ENCODE measurements around the gene ZNF385C.

GRCh38 chr17:42107124-42107523 lies 8.9 kb upstream of the ZNF385C start:
- TF ChIP-seq, protein P1, sequence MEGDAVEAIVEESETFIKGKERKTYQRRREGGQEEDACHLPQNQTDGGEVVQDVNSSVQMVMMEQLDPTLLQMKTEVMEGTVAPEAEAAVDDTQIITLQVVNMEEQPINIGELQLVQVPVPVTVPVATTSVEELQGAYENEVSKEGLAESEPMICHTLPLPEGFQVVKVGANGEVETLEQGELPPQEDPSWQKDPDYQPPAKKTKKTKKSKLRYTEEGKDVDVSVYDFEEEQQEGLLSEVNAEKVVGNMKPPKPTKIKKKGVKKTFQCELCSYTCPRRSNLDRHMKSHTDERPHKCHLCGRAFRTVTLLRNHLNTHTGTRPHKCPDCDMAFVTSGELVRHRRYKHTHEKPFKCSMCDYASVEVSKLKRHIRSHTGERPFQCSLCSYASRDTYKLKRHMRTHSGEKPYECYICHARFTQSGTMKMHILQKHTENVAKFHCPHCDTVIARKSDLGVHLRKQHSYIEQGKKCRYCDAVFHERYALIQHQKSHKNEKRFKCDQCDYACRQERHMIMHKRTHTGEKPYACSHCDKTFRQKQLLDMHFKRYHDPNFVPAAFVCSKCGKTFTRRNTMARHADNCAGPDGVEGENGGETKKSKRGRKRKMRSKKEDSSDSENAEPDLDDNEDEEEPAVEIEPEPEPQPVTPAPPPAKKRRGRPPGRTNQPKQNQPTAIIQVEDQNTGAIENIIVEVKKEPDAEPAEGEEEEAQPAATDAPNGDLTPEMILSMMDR (IDR thresholded peaks at IDR 0.05; ENCODE audit: low read length) = no peak
- TF ChIP-seq EZH2phosphoT487 (IDR thresholded peaks at IDR 0.05; ENCODE audit: low read length) = no peak

Data from MM.1S (cell line).